Caco-2 (cell line): ENCODE results near the gene LCN12. TPM values are rescaled to one million over a fixed set of nuclear protein-coding genes. Genes with fewer than 3 reads are reported as not detected.

ENCODE experiments used
- BruUV-seq: library from RNA; stranded (reverse); fragments of 400-500 nt; replicated peaks from 2 replicates; lab custom pipeline; 2021; lab: Mats Ljungman, UMichigan
- CTCF ChIA-PET: fragments of 300-600 bp; sonication (Branson Sonifier 250); formaldehyde crosslinking; loops from one replicate; lab custom pipeline; 2022; ENCODE audit warnings: antibody characterized with exemption; lab: Charles Lee
- POLR2A ChIA-PET: fragments of 300-600 bp; sonication (Branson Sonifier 250); formaldehyde crosslinking; loops from one replicate; lab custom pipeline; 2022; ENCODE audit warnings: antibody characterized with exemption; lab: Charles Lee
- DNase-seq, 2 experiments: peaks; one replicate each; pipeline versions ENCODE4 v3.0.0 to v3.0.0-alpha.2; 2020 to 2022
- H3K27me3 ChIP-seq: replicated peaks from 2 replicates; pipeline ENCODE4 v1.6.0; 2011; ENCODE audit warnings: low read length; ENCODE audit not compliant: control insufficient read depth, insufficient read depth
- H3K36me3 ChIP-seq: 2 replicates; pipeline ENCODE4 v1.5.1; 2011; ENCODE audit warnings: low read length; ENCODE audit not compliant: control insufficient read depth, insufficient read depth
- H3K4me1 ChIP-seq: fragments of 250-450 bp; sonication (Bioruptor Pico); 2 replicates; pipeline ENCODE4 v1.5.1; 2020; ENCODE audit warnings: mild to moderate bottlenecking
- H3K4me3 ChIP-seq: 2 replicates; pipeline ENCODE4 v1.5.1; 2011; ENCODE audit warnings: low read depth, mild to moderate bottlenecking, control low read depth, low read length
- H3K9me3 ChIP-seq: fragments of 250-450 bp; sonication (Bioruptor Pico); 2 replicates; pipeline ENCODE4 v1.5.1; 2020; ENCODE audit warnings: mild to moderate bottlenecking, moderate library complexity
- H3K27ac Mint-ChIP-seq: one replicate; pipeline ENCODE4 v1.8.0; 2022; ENCODE audit warnings: mixed read lengths; ENCODE audit not compliant: unreplicated experiment
- H3K27me3 Mint-ChIP-seq: one replicate; pipeline ENCODE4 v1.8.0; 2022; ENCODE audit warnings: mixed read lengths; ENCODE audit not compliant: insufficient read depth, unreplicated experiment
- H3K36me3 Mint-ChIP-seq: one replicate; pipeline ENCODE4 v1.8.0; 2022; ENCODE audit warnings: mild to moderate bottlenecking, mixed read lengths; ENCODE audit not compliant: insufficient read depth, unreplicated experiment
- H3K4me1 Mint-ChIP-seq: one replicate; pipeline ENCODE4 v1.8.0; 2022; ENCODE audit warnings: low read depth, mixed read lengths; ENCODE audit not compliant: unreplicated experiment
- H3K4me3 Mint-ChIP-seq: one replicate; pipeline ENCODE4 v1.8.0; 2022; ENCODE audit warnings: mild to moderate bottlenecking, moderate library complexity, mixed read lengths; ENCODE audit not compliant: unreplicated experiment
- H3K9me3 Mint-ChIP-seq: one replicate; pipeline ENCODE4 v1.8.0; 2022; ENCODE audit warnings: mixed read lengths; ENCODE audit not compliant: unreplicated experiment
- CTCF ChIP-seq, 2 experiments: fragments of 200-600 bp in 1 of 2; IDR thresholded peaks; 1 replicate in 1 of 2; 2 replicates in 1 of 2; pipeline versions ENCODE4 v1.5.1 to v1.8.0; 2011 to 2022; ENCODE audit warnings: antibody characterized with exemption in 1 of 2, control low read depth in 1 of 2, inconsistent platforms in 1 of 2, low read depth in 1 of 2, low read length in 1 of 2, mild to moderate bottlenecking in 1 of 2, moderate library complexity in 1 of 2; ENCODE audit not compliant: insufficient read depth in 1 of 2, severe bottlenecking in 1 of 2, unreplicated experiment in 1 of 2
- intact Hi-C: fragments of 100-400 bp; cut with micrococcal nuclease; formaldehyde crosslinking; loops from one replicate; pipeline ENCODE4 v1.10.0; 2022; ENCODE audit not compliant: unreplicated experiment
- total RNA-seq: library from RNA; stranded (reverse); gene quantifications from 2 replicates; pipeline ENCODE4 v1.2.3, GENCODE V29; 2022

Gene LCN12
- total RNA-seq, 1 experiment from 2014 or later, result 20.0 TPM

DNA sequence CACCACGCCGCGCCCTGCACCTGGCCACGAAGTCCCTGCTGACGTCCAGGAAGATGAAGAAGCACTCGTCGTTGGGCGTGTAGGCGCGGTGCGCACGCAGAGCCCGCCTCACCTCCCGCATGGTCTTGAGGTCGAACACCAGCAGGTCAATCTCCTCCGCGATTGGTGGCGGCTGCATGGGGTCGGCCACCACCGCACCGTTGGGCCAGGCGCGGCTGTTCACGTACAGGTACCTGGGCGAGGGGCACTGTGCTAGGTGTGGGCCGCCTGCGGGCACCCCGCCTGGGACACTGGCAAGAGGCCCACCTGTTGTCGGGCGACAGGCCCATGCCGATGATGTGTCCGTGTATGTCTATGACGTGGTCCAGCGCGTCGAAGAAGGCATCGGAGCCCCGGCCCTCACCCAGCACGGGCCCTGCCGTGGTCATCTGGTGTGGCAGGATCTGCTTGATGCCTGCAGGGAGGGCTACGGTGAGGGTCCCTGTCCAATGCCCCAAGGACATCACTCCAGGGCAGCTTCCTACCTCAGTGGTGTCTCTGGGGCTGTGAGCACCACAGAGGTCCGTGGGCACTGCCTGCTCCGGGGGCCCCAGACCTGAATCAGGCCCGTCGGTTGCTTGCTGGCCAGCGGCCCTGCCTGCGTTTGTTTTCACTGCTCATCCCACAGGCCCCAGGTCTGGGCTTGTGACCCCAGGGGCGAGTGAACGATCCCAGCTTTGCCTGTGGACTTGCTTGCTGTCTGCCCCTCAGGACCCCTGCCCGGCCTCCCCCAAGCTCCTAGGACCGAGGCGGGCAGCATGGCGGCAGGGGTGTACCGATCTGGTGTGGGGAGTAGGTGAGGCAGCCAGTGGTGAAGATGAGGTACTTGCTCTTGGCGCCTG, 10.6 kb upstream of the LCN12 start:
- Mint-ChIP-seq H3K4me3 (peak overlapping the region; percentile 31), H3K4me1 (no peaks in the 10 kb centered on the region), H3K27ac (peak overlapping the region; percentile 61), H3K9me3 (no peaks in the 10 kb centered on the region), H3K27me3 (no peaks in the 10 kb centered on the region), H3K36me3 (peaks cover 80% of the 10 kb centered on the region)
- no peak overlapping the region for H3K4me3 ChIP-seq
- intact Hi-C loops, result loop anchor here (10.0 kb wide), 1 partner anchor 97 kb away; the partner anchor contains the start of genes AJM1 and PHPT1
- H3K27me3 ChIP-seq, result no peaks in the 10 kb centered on the region
- ChIA-PET CTCF (no interaction called here), POLR2A (no interaction called here)
- no TSS peak for BruUV-seq
- H3K9me3 ChIP-seq, result no peaks in the 10 kb centered on the region
- TF ChIP-seq CTCF (IDR thresholded peaks at IDR 0.05; ENCODE audit: insufficient read depth in 1 of 2, low read depth in 1 of 2, low read length in 1 of 2, severe bottlenecking in 1 of 2, unreplicated experiment in 1 of 2), result no peak
- peaks cover 1% of the 10 kb centered on the region for H3K36me3 ChIP-seq
- DNase-seq, result peak in 1 of 2 experiments; percentile 28
- H3K4me1 ChIP-seq, result peaks cover 26% of the 10 kb centered on the region

DNA sequence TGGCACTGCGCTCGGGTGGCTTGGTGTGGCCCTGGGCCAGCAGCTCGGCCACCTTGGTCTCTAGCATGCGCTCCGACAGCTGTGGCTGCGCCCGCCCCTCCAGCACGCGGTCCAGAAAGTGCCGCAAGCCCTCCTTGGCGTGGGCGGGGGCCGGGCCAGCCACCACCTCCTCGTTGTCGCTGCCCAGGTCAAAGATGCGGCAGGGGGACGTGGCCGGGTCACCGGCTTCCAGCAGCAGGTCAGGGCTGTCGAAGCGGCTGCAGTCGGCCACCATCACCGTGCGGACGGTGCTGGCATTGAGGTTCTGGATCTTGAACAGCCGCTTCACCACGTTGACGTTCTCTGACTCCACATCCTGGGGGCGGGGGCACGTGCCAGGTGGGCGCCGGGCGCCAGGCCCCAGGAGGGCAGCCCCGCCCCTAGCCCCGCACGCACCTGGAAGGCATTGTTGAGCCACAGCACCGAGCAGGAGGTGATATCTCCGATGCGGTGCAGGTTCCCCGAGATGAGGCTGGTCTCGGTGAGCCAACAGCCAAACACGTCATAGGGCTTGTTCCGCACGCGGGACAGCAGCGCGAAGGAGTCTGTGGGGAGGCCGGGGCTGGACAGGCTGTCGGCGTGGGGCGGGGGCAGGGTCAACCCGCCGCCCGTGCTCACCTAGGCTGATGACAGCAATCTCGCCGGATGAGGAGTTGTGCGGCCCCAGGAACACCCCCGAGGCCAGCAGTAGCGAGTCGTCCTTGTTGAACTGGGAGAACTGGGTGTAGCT, 9.8 kb upstream of the LCN12 start:
- Histone ChIP-seq H3K4me1 (peaks cover 26% of the 10 kb centered on the region), H3K9me3 (no peaks in the 10 kb centered on the region), H3K4me3 (no peak overlapping the region), H3K27me3 (no peaks in the 10 kb centered on the region), H3K36me3 (peaks cover 1% of the 10 kb centered on the region)
- no peaks in the 10 kb centered on the region for H3K4me1 Mint-ChIP-seq
- CTCF ChIA-PET, result no interaction called here
- TF ChIP-seq CTCF (IDR thresholded peaks at IDR 0.05; ENCODE audit: insufficient read depth in 1 of 2, low read depth in 1 of 2, low read length in 1 of 2, severe bottlenecking in 1 of 2, unreplicated experiment in 1 of 2), result no peak
- TSS peak; percentile 19 for BruUV-seq
- intact Hi-C loops, result loop anchor here (10.0 kb wide), 1 partner anchor 97 kb away; the partner anchor contains the start of genes AJM1 and PHPT1
- peaks cover 78% of the 10 kb centered on the region for H3K36me3 Mint-ChIP-seq
- peak overlapping the region; percentile 71 for H3K4me3 Mint-ChIP-seq
- peak in 1 of 2 experiments; percentile 39 for DNase-seq
- H3K9me3 Mint-ChIP-seq, result no peaks in the 10 kb centered on the region
- peak overlapping the region; percentile 48 for H3K27ac Mint-ChIP-seq
- POLR2A ChIA-PET, result interaction anchor here (0.6 kb wide), 1 partner anchor 10 kb away, joined by 5 read pairs; no protein-coding TSS in a partner anchor
- H3K27me3 Mint-ChIP-seq, result no peaks in the 10 kb centered on the region

DNA sequence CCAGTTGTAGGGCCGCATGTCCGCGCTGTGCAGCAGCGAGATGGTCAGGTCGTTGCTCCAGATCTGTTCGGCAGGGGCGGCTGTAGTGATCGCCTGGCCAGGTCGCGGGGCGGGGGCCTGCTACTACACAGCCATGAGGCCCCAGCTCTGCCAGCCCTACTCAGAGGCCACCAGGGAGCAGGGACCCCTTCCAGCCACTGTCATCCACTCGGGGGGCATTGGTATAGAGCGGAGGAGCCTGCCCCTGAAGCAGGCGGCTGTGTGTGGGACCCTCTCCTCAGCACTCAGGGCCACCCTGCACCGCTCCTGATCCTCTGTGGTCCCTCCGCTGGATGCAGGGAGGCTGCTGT, 9.2 kb upstream of the LCN12 start:
- CTCF ChIA-PET, result no interaction called here
- Mint-ChIP-seq H3K4me1 (no peaks in the 10 kb centered on the region), H3K36me3 (peaks cover 73% of the 10 kb centered on the region), H3K9me3 (no peaks in the 10 kb centered on the region), H3K27me3 (no peaks in the 10 kb centered on the region), H3K27ac (peak overlapping the region; percentile 48), H3K4me3 (peak overlapping the region; percentile 71)
- BruUV-seq, result no TSS peak
- POLR2A ChIA-PET, result interaction anchor here (0.6 kb wide), 1 partner anchor 10 kb away, joined by 5 read pairs; no protein-coding TSS in a partner anchor
- H3K4me3 ChIP-seq, result peak overlapping the region; percentile 59
- no peaks in the 10 kb centered on the region for H3K9me3 ChIP-seq
- no peaks in the 10 kb centered on the region for H3K27me3 ChIP-seq
- peaks cover 1% of the 10 kb centered on the region; the same call in 1 of the 2 replicates for H3K36me3 ChIP-seq
- no peak for TF ChIP-seq CTCF (IDR thresholded peaks at IDR 0.05; ENCODE audit: insufficient read depth in 1 of 2, low read depth in 1 of 2, low read length in 1 of 2, severe bottlenecking in 1 of 2, unreplicated experiment in 1 of 2)
- DNase-seq, result peak in 1 of 2 experiments; percentile 42
- H3K4me1 ChIP-seq, result peaks cover 31% of the 10 kb centered on the region
- intact Hi-C loops, result loop anchor here (10.0 kb wide), 1 partner anchor 98 kb away; the partner anchor contains the start of genes AJM1 and PHPT1
